Keratinocyte (primary cell): ENCODE results near the gene GNG2.

Experiments used
- CTCF ChIP-seq, 3 experiments: IDR thresholded peaks in 1 of 3; conservative IDR thresholded peaks in 1 of 3; optimal IDR thresholded peaks in 1 of 3; 2 replicates in 2 of 3; 3 replicates in 1 of 3; pipeline versions ENCODE3 to v1.5.1; 2011; ENCODE audit warnings: low read length in 3 of 3, mild to moderate bottlenecking in 3 of 3, moderate library complexity in 2 of 3, control low read depth in 1 of 3, inconsistent platforms in 1 of 3; ENCODE audit not compliant: insufficient read depth in 2 of 3; ENCODE audit errors: extremely low read depth in 1 of 3
- EZH2 ChIP-seq: IDR thresholded peaks from one replicate; pipeline ENCODE4 v1.6.1; 2012; ENCODE audit warnings: inconsistent platforms, mild to moderate bottlenecking, low read length, moderate library complexity

- TF ChIP-seq CTCF (optimal IDR thresholded peaks at IDR 0.05 in 1 of 3, IDR thresholded peaks at IDR 0.05 in 1 of 3, conservative IDR thresholded peaks at IDR 0.05 in 1 of 3; ENCODE audit: extremely low read depth in 1 of 3, insufficient read depth in 2 of 3, low read length in 3 of 3) (no peak), EZH2 (no peak)
These were observed 550 bp downstream of the GNG2 start for GRCh38 chr14:51860825-51861499.
